ENCODE measurements around the gene SCIN.
"Not testable (repeated sequence)": the region's sequence is repeated elsewhere in the genome, so short reads cannot be mapped to it uniquely, and the experiment has no call there.

The SCIN gene

GRCh38 chr7:12619461-12620069, 49.0 kb downstream of the SCIN start:
- DNase-seq (ENCODE audit: low read depth): no peak

- no peak for DNase-seq (ENCODE audit: low read depth)
These were observed 49.9 kb downstream of the SCIN start for GRCh38 chr7:12620371-12620770.

- no peak for DNase-seq (ENCODE audit: low read depth)
These were observed 52.7 kb downstream of the SCIN start for GRCh38 chr7:12623223-12623622.

GRCh38 chr7:12623885-12624498, 53.5 kb downstream of the SCIN start:
- DNase-seq (ENCODE audit: low read depth): no peak

- no peak for DNase-seq (ENCODE audit: low read depth)
These were observed 55.3 kb downstream of the SCIN start for GRCh38 chr7:12625836-12626235.

- DNase-seq (ENCODE audit: low read depth): no peak
These were observed 59.4 kb downstream of the SCIN start for GRCh38 chr7:12629816-12630512.

- DNase-seq (ENCODE audit: low read depth): no peak
These were observed 59.9 kb downstream of the SCIN start for GRCh38 chr7:12630513-12630819.

GRCh38 chr7:12633582-12633981, 63.1 kb downstream of the SCIN start:
- DNase-seq (ENCODE audit: low read depth): no peak

GRCh38 chr7:12635830-12636229, 65.3 kb downstream of the SCIN start:
- no peak for DNase-seq (ENCODE audit: low read depth)

GRCh38 chr7:12637328-12637727, 66.8 kb downstream of the SCIN start:
- DNase-seq (ENCODE audit: low read depth): no peak

- DNase-seq (ENCODE audit: low read depth): no peak
These were observed 67.5 kb downstream of the SCIN start for GRCh38 chr7:12637819-12638592.

- no peak for DNase-seq (ENCODE audit: low read depth)
These were observed 68.4 kb downstream of the SCIN start for GRCh38 chr7:12638851-12639456.

- DNase-seq (ENCODE audit: low read depth): no peak
These were observed 70.0 kb downstream of the SCIN start for GRCh38 chr7:12640299-12641096.

GRCh38 chr7:12641196-12641595, 70.7 kb downstream of the SCIN start:
- DNase-seq (ENCODE audit: low read depth): no peak

GRCh38 chr7:12642508-12642907, 72.0 kb downstream of the SCIN start:
- DNase-seq (ENCODE audit: low read depth): no peak

- DNase-seq (ENCODE audit: low read depth): no peak
These were observed 72.6 kb downstream of the SCIN start for GRCh38 chr7:12643001-12643643.

- DNase-seq (ENCODE audit: low read depth): no peak
These were observed 73.1 kb downstream of the SCIN start for GRCh38 chr7:12643644-12644043.

GRCh38 chr7:12645212-12645611, 74.7 kb downstream of the SCIN start:
- DNase-seq (ENCODE audit: low read depth): not testable (repeated sequence)

- DNase-seq (ENCODE audit: low read depth): no peak
These were observed 75.6 kb downstream of the SCIN start for GRCh38 chr7:12646139-12646538.

- DNase-seq (ENCODE audit: low read depth): no peak
These were observed 77.1 kb downstream of the SCIN start for GRCh38 chr7:12647364-12648219.

Data from stimulated activated CD8-positive, alpha-beta memory T cell treated with anti-CD3 and anti-CD28 coated beads, Interleukin-4, amount 100 ng/mL, for 24 hours (primary cell).